GM18907 (cell line): ENCODE results near the gene KANSL3.

Experiments used
- ATAC-seq: cut with Tn5 transposase; IDR thresholded peaks from one replicate; pipeline ENCODE4 v1.9.1; 2021; ENCODE audit warnings: mild to moderate bottlenecking, moderate library complexity; ENCODE audit not compliant: unreplicated experiment

The KANSL3 gene

GRCh38 chr2:96608469-96609455, 29.4 kb downstream of the KANSL3 start:
- ATAC-seq, result no peak

GRCh38 chr2:96604104-96604503, 34.0 kb downstream of the KANSL3 start:
- no peak for ATAC-seq

- ATAC-seq, result no peak
Observed at GRCh38 chr2:96602330-96602823, 35.7 kb downstream of the KANSL3 start.

GRCh38 chr2:96601382-96602292, 36.5 kb downstream of the KANSL3 start:
- no peak for ATAC-seq

GRCh38 chr2:96599941-96600340, 38.2 kb downstream of the KANSL3 start:
- no peak for ATAC-seq

GRCh38 chr2:96596596-96596995, 41.5 kb downstream of the KANSL3 start:
- no peak for ATAC-seq

- no peak for ATAC-seq
Observed at GRCh38 chr2:96594691-96595152, 43.4 kb downstream of the KANSL3 start.

- ATAC-seq, result no peak
Observed at GRCh38 chr2:96594282-96594681, 43.8 kb downstream of the KANSL3 start.

- no peak for ATAC-seq
Observed at GRCh38 chr2:96591494-96591893, 46.6 kb downstream of the KANSL3 start.

- no peak for ATAC-seq
Observed at GRCh38 chr2:96591054-96591453, 47.1 kb downstream of the KANSL3 start.

- no peak for ATAC-seq
Observed at GRCh38 chr2:96587843-96588242, 50.3 kb downstream of the KANSL3 start.

- no peak for ATAC-seq
Observed at GRCh38 chr2:96584017-96584416, 54.1 kb downstream of the KANSL3 start.

GRCh38 chr2:96580771-96581170, 57.3 kb downstream of the KANSL3 start:
- ATAC-seq, result no peak

- no peak for ATAC-seq
Observed at GRCh38 chr2:96579422-96579821, 58.7 kb downstream of the KANSL3 start.

GRCh38 chr2:96578731-96579130, 59.4 kb downstream of the KANSL3 start:
- no peak for ATAC-seq

- no peak for ATAC-seq
Observed at GRCh38 chr2:96577501-96577900, 60.6 kb downstream of the KANSL3 start.

GRCh38 chr2:96575785-96576456, 62.2 kb downstream of the KANSL3 start:
- ATAC-seq, result no peak

GRCh38 chr2:96574364-96574763, 63.7 kb downstream of the KANSL3 start:
- ATAC-seq, result no peak

GRCh38 chr2:96568094-96568493, 70.0 kb downstream of the KANSL3 start:
- no peak for ATAC-seq

GRCh38 chr2:96565111-96565510, 73.0 kb downstream of the KANSL3 start:
- ATAC-seq, result no peak

GRCh38 chr2:96564563-96564962, 73.5 kb downstream of the KANSL3 start:
- ATAC-seq, result no peak
